Right lobe of liver (tissue), 6 donors: ENCODE data around the gene RSBN1. TPM values are rescaled to one million over a fixed set of nuclear protein-coding genes. Genes with fewer than 3 reads are reported as not detected.

ENCODE experiments used
- ATAC-seq, 4 donors: fragments of 200-7000 bp; cut with Tn5 transposase; one replicate each; pipeline ENCODE4 v1.9.1; 2020; ENCODE audit warnings: mild to moderate bottlenecking in 4 of 4, moderate library complexity in 4 of 4
- DNase-seq, 3 donors: peaks; one replicate each; pipeline ENCODE4 v3.0.0-alpha.2; 2020
- H3K27ac ChIP-seq, 3 donors: fragments of 200-600 bp; one replicate each; pipeline ENCODE4 v1.8.0; 2022
- H3K27me3 ChIP-seq, 2 donors: fragments of 200-600 bp; one replicate each; pipeline ENCODE4 v1.8.0; 2022
- H3K36me3 ChIP-seq, 4 donors: fragments of 200-600 bp; sonication (generic) in 1 of 4; one replicate each; pipeline versions ENCODE4 v1.5.1 to v1.8.0; 2017 to 2022; ENCODE audit warnings: control low read depth in 1 of 4
- H3K4me1 ChIP-seq, 4 donors: fragments of 200-600 bp; sonication (generic) in 1 of 4; one replicate each; pipeline versions ENCODE4 v1.5.1 to v1.8.0; 2017 to 2022; ENCODE audit warnings: control low read depth in 1 of 4
- H3K4me3 ChIP-seq, 3 donors: fragments of 200-600 bp; one replicate each; pipeline ENCODE4 v1.8.0; 2022
- H3K9me3 ChIP-seq, 4 donors: fragments of 200-600 bp; sonication (generic) in 1 of 4; one replicate each; pipeline versions ENCODE4 v1.5.1 to v1.8.0; 2017 to 2022; ENCODE audit warnings: control low read depth in 1 of 4
- POLR2A ChIP-seq: fragments of 450-650 bp; IDR thresholded peaks from one replicate; pipeline ENCODE4 v1.6.1; 2017; ENCODE audit warnings: antibody characterized with exemption, mild to moderate bottlenecking
- WGBS: methylation state at CpG from one replicate; pipeline ENCODE4 v1.1.6; 2018; ENCODE audit warnings: low coverage, low lambda C conversion rate; ENCODE audit not compliant: insufficient coverage; ENCODE audit errors: missing lambda C conversion rate; 5-methylcytosine and 5-hydroxymethylcytosine counted together
- intact Hi-C, 2 donors: fragments of 100-400 bp; cut with DNase I; formaldehyde crosslinking; loops; one replicate each; pipeline versions ENCODE4 v1.11.2 to v1.14.1; 2022
- total RNA-seq, 6 experiments: library from RNA; depleted of rRNA in 2 of 6; stranded (reverse); fragments of >200 nt in 2 of 6; fragmentation: NEBNext Ultra II Directional in 3 of 6; extraction: Animal tissue kit (Norgen Biotek cat#: 25700) in 3 of 6; gene quantifications; one replicate each; pipeline versions ENCODE4 v1.1.0 to v1.2.4, GENCODE V29; 2016 to 2023
- TF ChIP-seq, protein P1 (sequence below), 4 donors: fragments of 200-600 bp in 3 of 4; fragments of 450-650 bp in 1 of 4; IDR thresholded peaks; one replicate each; pipeline versions ENCODE4 v1.5.1 to v1.8.0; 2016 to 2022; ENCODE audit warnings: antibody characterized with exemption in 4 of 4, mild to moderate bottlenecking in 2 of 4
- donor health status: DM: no; HTN: yes; CAD: no.
- donor health status: DM: no; HTN: no; CAD: no.
- donor health status: DM: no; HTN: no; CAD: no.
- donor health status: DM: no; HTN: yes; CAD: no.
- donor health status: DM: no; HTN: yes; CAD: no.

RSBN1 gene
- total RNA-seq, 6 experiments from 2014 or later, result 4.1 to 5.9 (median 5.0) TPM

DNA sequence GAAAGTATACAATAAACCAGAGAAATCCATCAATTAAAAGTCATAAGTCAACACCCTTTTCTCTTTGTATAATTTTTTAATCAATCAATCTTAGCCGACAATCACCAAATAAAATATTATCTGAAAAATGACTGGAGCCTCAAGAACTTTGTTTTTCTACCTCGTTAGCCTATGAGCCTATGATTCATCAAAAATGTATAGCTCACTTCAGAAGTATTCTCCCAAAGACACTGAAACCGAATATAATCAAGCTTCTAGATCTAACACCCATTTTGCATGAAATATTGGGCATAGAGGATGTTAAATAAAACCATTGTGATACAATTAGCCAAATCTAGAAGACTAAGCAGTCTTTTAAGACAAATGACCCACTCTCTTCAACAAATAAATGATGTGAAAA lies 17.8 kb upstream of the RSBN1 start:
- H3K36me3 ChIP-seq, result no peaks in the 10 kb centered on the region
- intact Hi-C loops, result no loop called here
- no peaks in the 10 kb centered on the region for H3K27me3 ChIP-seq
- DNase-seq (no peak), ATAC-seq (no peak)
- TF ChIP-seq POLR2A, result no peak
- TF ChIP-seq, protein P1, sequence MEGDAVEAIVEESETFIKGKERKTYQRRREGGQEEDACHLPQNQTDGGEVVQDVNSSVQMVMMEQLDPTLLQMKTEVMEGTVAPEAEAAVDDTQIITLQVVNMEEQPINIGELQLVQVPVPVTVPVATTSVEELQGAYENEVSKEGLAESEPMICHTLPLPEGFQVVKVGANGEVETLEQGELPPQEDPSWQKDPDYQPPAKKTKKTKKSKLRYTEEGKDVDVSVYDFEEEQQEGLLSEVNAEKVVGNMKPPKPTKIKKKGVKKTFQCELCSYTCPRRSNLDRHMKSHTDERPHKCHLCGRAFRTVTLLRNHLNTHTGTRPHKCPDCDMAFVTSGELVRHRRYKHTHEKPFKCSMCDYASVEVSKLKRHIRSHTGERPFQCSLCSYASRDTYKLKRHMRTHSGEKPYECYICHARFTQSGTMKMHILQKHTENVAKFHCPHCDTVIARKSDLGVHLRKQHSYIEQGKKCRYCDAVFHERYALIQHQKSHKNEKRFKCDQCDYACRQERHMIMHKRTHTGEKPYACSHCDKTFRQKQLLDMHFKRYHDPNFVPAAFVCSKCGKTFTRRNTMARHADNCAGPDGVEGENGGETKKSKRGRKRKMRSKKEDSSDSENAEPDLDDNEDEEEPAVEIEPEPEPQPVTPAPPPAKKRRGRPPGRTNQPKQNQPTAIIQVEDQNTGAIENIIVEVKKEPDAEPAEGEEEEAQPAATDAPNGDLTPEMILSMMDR (IDR thresholded peaks at IDR 0.05), result no peak
- H3K27ac ChIP-seq, result no peak overlapping the region
- no peaks in the 10 kb centered on the region for H3K9me3 ChIP-seq
- no peak overlapping the region for H3K4me3 ChIP-seq
- no peaks in the 10 kb centered on the region for H3K4me1 ChIP-seq
- whole genome bisulfite sequencing, result 59% methylated on average over 3 of the region's 3 CpGs

DNA sequence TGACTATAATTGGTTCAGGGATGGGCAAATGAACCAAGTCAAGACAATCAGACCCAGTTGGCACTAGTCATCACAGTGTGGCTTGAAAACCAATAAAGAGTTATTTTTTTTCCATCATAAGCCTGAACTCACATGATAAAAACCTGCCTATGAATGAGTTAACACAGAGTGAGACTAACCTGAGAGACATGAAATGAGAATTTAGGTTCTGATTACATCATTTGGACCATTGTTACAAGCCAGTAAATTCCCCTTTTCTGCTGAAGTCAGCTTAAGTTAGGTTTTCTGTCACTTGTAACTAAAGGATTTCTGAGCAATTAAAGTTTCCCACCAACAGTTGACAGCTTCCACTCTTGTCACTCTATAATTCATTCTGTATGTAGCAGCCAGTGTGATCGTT lies 9.6 kb upstream of the RSBN1 start:
- TF ChIP-seq, protein P1 (IDR thresholded peaks at IDR 0.05), result no peak
- TF ChIP-seq POLR2A, result no peak
- Histone ChIP-seq H3K27ac (no peak overlapping the region), H3K4me3 (no peak overlapping the region), H3K27me3 (no peaks in the 10 kb centered on the region), H3K36me3 (no peaks in the 10 kb centered on the region), H3K9me3 (no peaks in the 10 kb centered on the region), H3K4me1 (no peaks in the 10 kb centered on the region)
- 42% methylated on average over 1 of the region's 1 CpG for WGBS
- no peak for DNase-seq
- no peak for ATAC-seq
- intact Hi-C loops, result no loop called here

DNA sequence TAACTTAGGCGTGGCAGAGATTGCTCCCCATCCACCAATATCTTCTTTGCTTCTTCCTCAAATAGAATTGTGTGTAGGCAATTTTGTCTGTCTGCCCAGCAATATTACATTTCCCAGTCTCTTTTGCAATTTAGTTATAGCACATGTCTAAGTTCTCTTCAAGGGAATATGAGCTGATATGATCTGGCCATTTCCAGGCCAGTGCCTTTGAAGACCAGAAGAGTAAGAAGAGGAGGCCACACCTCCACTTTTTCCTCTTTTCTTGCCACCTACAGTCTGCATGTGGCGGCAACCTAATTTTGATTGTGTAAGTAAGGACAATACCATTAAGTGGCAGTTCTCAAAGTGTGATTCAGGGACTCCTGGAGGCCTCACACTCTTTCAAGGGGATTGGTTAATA lies 6.3 kb upstream of the RSBN1 start:
- intact Hi-C loops, result no loop called here
- TF ChIP-seq POLR2A, result no peak
- TF ChIP-seq, protein P1 (IDR thresholded peaks at IDR 0.05), result no peak

DNA sequence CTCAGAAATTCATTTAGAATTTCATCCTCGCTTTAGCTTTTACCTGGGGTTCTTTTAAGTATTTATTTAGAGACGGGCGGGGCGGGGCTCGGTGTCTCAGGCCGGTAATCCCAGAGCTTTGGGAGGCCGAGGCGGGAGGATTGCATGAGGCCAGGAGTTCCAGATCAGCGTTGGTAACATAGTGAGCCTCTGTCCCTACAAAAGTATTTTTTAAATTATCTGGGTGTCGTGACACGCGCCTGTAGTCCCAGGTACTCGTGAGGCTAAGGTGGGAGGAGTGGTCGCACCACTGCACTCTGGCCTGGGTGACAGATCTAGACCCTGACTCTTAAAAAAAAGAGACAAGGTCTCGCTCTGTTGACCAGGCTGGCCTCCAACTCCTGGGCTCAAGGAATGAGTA lies 942 bp upstream of the RSBN1 start:
- intact Hi-C loops, result no loop called here
- no peaks in the 10 kb centered on the region for H3K27me3 ChIP-seq
- H3K9me3 ChIP-seq, result no peaks in the 10 kb centered on the region
- H3K4me3 ChIP-seq, result no peak overlapping the region
- peaks cover 0 to 27% (median 7%) of the 10 kb centered on the region in 4 donors for H3K4me1 ChIP-seq
- no peak for TF ChIP-seq POLR2A
- TF ChIP-seq, protein P1 (IDR thresholded peaks at IDR 0.05), result no peak
- ATAC-seq (no peak), DNase-seq (no peak)
- H3K36me3 ChIP-seq, result no peaks in the 10 kb centered on the region
- WGBS, result 95% methylated on average over 13 of the region's 15 CpGs
- no peak overlapping the region for H3K27ac ChIP-seq

More for the DNA sequence above, 6.3 kb upstream of the RSBN1 start:
- ATAC-seq (no peak), DNase-seq (no peak)
- H3K4me1 ChIP-seq, result no peaks in the 10 kb centered on the region
- no peaks in the 10 kb centered on the region for H3K27me3 ChIP-seq
- WGBS, result 93% methylated on average over 2 of the region's 2 CpGs
- no peak overlapping the region for H3K27ac ChIP-seq
- H3K9me3 ChIP-seq, result no peaks in the 10 kb centered on the region
- H3K4me3 ChIP-seq, result no peak overlapping the region
- no peaks in the 10 kb centered on the region for H3K36me3 ChIP-seq

DNA sequence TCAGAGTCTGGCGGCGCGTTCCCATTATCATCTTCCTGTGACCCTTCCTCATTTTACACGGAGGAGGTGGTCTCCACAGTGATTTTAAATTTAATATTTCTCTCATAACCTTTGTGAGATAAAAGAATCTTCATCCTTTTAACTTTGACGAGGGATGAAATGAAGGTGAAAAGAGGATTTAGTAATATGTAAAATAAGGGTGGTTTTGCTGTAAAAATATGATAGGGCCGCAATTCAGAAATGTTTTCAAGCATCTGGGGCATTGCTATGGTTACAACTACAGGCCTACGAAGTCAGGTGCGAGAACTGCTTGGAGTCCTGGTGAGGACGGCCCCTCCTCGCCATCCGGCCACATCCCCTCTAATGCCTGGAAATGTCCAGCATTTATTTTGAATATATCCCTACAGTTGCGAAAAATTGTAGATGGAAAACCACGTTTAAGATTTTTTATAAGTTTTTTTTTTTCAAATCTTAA lies 422 bp upstream of the RSBN1 start:
- peaks cover 0 to 27% (median 7%) of the 10 kb centered on the region in 4 donors for H3K4me1 ChIP-seq
- no peaks in the 10 kb centered on the region for H3K27me3 ChIP-seq
- 17% methylated on average over 13 of the region's 13 CpGs for WGBS
- H3K4me3 ChIP-seq, result peak overlapping the region; percentile 24 to 93 (median 82)
- H3K27ac ChIP-seq, result peak overlapping the region; percentile 36 to 96 (median 88)
- H3K36me3 ChIP-seq, result no peaks in the 10 kb centered on the region
- no peak for TF ChIP-seq POLR2A
- TF ChIP-seq, protein P1 (IDR thresholded peaks at IDR 0.05), result no peak
- intact Hi-C loops, result no loop called here
- ATAC-seq (no peak), DNase-seq (peak in 1 of 3 donors; percentile 27)
- H3K9me3 ChIP-seq, result no peaks in the 10 kb centered on the region
